Testis (tissue), 2 donors: ENCODE measurements around the gene INTS11.

Experiments
- CTCF ChIP-seq, 3 experiments: fragments of 450-650 bp in 2 of 3; fragments of 200-600 bp in 1 of 3; sonication (generic) in 1 of 3; IDR thresholded peaks; one replicate each; pipeline ENCODE4 v1.5.1; 2016 to 2019; ENCODE audit warnings: antibody characterized with exemption in 3 of 3, mild to moderate bottlenecking in 2 of 3, moderate library complexity in 1 of 3
- POLR2A ChIP-seq: fragments of 450-650 bp; IDR thresholded peaks from one replicate; pipeline ENCODE4 v1.6.1; 2017; ENCODE audit warnings: antibody characterized with exemption, mild to moderate bottlenecking, moderate library complexity

GRCh38 chr1:1346501-1346890 is 22.0 kb upstream of the INTS11 start:
- TF ChIP-seq POLR2A (no peak), CTCF (IDR thresholded peaks at IDR 0.05) (no peak)
